ENCODE results near the gene CGB2.
"Not testable (repeated sequence)": the region's sequence is repeated elsewhere in the genome, so short reads cannot be mapped to it uniquely, and the experiment has no call there.

DNA sequence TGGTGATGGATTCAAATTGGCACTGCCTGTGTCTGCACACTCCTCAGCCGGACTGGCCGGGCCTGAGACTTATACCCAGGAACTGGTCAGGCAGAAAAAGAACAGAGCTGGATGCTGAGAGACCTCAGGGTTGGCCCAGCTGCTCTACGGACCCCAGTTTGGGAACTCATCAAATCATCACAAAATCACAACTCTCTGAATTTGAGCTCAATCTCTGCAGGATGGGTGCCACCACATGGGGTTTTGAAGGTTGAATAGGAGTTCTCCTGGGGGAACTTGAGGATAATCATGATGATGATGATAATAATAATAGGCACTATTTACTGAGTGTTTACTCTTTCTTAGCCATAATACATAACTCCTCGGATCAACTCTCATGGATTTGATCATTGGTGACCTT, 11.0 kb downstream of the CGB2 start:
- TF ChIP-seq EZH2 (IDR thresholded peaks at IDR 0.05; ENCODE audit: low read depth), result not testable (repeated sequence)
- TF ChIP-seq, protein P1, sequence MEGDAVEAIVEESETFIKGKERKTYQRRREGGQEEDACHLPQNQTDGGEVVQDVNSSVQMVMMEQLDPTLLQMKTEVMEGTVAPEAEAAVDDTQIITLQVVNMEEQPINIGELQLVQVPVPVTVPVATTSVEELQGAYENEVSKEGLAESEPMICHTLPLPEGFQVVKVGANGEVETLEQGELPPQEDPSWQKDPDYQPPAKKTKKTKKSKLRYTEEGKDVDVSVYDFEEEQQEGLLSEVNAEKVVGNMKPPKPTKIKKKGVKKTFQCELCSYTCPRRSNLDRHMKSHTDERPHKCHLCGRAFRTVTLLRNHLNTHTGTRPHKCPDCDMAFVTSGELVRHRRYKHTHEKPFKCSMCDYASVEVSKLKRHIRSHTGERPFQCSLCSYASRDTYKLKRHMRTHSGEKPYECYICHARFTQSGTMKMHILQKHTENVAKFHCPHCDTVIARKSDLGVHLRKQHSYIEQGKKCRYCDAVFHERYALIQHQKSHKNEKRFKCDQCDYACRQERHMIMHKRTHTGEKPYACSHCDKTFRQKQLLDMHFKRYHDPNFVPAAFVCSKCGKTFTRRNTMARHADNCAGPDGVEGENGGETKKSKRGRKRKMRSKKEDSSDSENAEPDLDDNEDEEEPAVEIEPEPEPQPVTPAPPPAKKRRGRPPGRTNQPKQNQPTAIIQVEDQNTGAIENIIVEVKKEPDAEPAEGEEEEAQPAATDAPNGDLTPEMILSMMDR (conservative IDR thresholded peaks at IDR 0.05), result not testable (repeated sequence)

Measured in PC-9 (cell line).